Neuronal stem cell (in vitro differentiated cells): ENCODE results near the gene EIF4H.

Experiments
- DNase-seq: peaks from one replicate; pipeline ENCODE4 v3.0.0-alpha.2; 2013; ENCODE audit warnings: low spot score
- H2AFZ ChIP-seq: one replicate; pipeline ENCODE4 v1.6.1; 2013; ENCODE audit warnings: mild to moderate bottlenecking, low read length, inconsistent platforms
- H2AK5ac ChIP-seq: 2 replicates; pipeline ENCODE4 v1.6.1; 2013; ENCODE audit warnings: low read depth, mild to moderate bottlenecking, inconsistent platforms, low read length, moderate library complexity, mixed read lengths
- H2BK120ac ChIP-seq: 2 replicates; pipeline ENCODE4 v1.6.1; 2013; ENCODE audit warnings: low read depth, mild to moderate bottlenecking, inconsistent platforms, low read length, moderate library complexity, mixed read lengths
- H2BK12ac ChIP-seq: one replicate; pipeline ENCODE4 v1.6.1; 2013; ENCODE audit warnings: low read length, inconsistent platforms
- H2BK15ac ChIP-seq: 2 replicates; pipeline ENCODE4 v1.6.1; 2013; ENCODE audit warnings: mild to moderate bottlenecking, low read length, inconsistent platforms, mixed read lengths
- H2BK5ac ChIP-seq: one replicate; pipeline ENCODE4 v1.6.1; 2013; ENCODE audit warnings: inconsistent platforms, mild to moderate bottlenecking, low read length, moderate library complexity
- H3K14ac ChIP-seq: one replicate; pipeline ENCODE4 v1.6.1; 2013; ENCODE audit warnings: low read length, inconsistent platforms
- H3K18ac ChIP-seq: 2 replicates; pipeline ENCODE4 v1.6.1; 2013; ENCODE audit warnings: low read length, inconsistent platforms
- H3K23ac ChIP-seq: 2 replicates; pipeline ENCODE4 v1.6.1; 2013; ENCODE audit warnings: low read depth, mild to moderate bottlenecking, mixed read lengths, low read length, inconsistent platforms; ENCODE audit not compliant: poor library complexity
- H3K27ac ChIP-seq: replicated peaks from 3 replicates; pipeline ENCODE4 v1.5.1; 2013; ENCODE audit warnings: low read length, inconsistent platforms
- H3K27me3 ChIP-seq, 3 experiments: 2 replicates each; pipeline ENCODE4 v1.6.1; 2013; ENCODE audit warnings: low read length in 3 of 3, mild to moderate bottlenecking in 2 of 3, inconsistent platforms in 1 of 3, low read depth in 1 of 3, mixed read lengths in 1 of 3, moderate library complexity in 1 of 3; ENCODE audit not compliant: control insufficient read depth in 3 of 3, insufficient read depth in 3 of 3
- H3K36me3 ChIP-seq, 2 donors: replicated peaks in 1 of 2; 2 replicates each; pipeline ENCODE4 v1.6.1; 2013; ENCODE audit warnings: low read length in 2 of 2; ENCODE audit not compliant: control insufficient read depth in 2 of 2, insufficient read depth in 2 of 2
- H3K4ac ChIP-seq: 2 replicates; pipeline ENCODE4 v1.6.1; 2013; ENCODE audit warnings: inconsistent platforms, mild to moderate bottlenecking, low read length, moderate library complexity
- H3K4me1 ChIP-seq, 2 donors: 1 replicate in 1 of 2; 2 replicates in 1 of 2; pipeline ENCODE4 v1.6.1; 2013; ENCODE audit warnings: low read length in 2 of 2, low read depth in 1 of 2; ENCODE audit not compliant: control insufficient read depth in 2 of 2, insufficient read depth in 1 of 2
- H3K4me2 ChIP-seq: one replicate; pipeline ENCODE4 v1.6.1; 2013; ENCODE audit warnings: mild to moderate bottlenecking, low read length, inconsistent platforms; ENCODE audit not compliant: insufficient read depth, poor library complexity, severe bottlenecking
- H3K4me3 ChIP-seq, 2 donors: 2 replicates each; pipeline ENCODE4 v1.5.1; 2013; ENCODE audit warnings: low read length in 2 of 2, mild to moderate bottlenecking in 2 of 2, inconsistent platforms in 1 of 2, moderate library complexity in 1 of 2
- H3K79me1 ChIP-seq: one replicate; pipeline ENCODE4 v1.6.1; 2013; ENCODE audit warnings: low read depth, mild to moderate bottlenecking, inconsistent platforms, low read length, moderate library complexity
- H3K9ac ChIP-seq: one replicate; pipeline ENCODE4 v1.6.1; 2013; ENCODE audit warnings: mild to moderate bottlenecking, low read depth, low read length, inconsistent platforms; ENCODE audit not compliant: poor library complexity
- H3K9me3 ChIP-seq, 2 donors: replicated peaks in 1 of 2; 2 replicates each; pipeline versions ENCODE3 to v1.6.1; 2013; ENCODE audit warnings: low read length in 2 of 2, mild to moderate bottlenecking in 2 of 2, inconsistent platforms in 1 of 2, low read depth in 1 of 2, mixed read lengths in 1 of 2, moderate library complexity in 1 of 2; ENCODE audit not compliant: control insufficient read depth in 2 of 2, insufficient read depth in 1 of 2
- H4K8ac ChIP-seq: one replicate; pipeline ENCODE4 v1.6.1; 2013; ENCODE audit warnings: low read depth, mild to moderate bottlenecking, inconsistent platforms, low read length, moderate library complexity
- H4K91ac ChIP-seq: one replicate; pipeline ENCODE4 v1.6.1; 2013; ENCODE audit warnings: low read length, low read depth, mild to moderate bottlenecking, inconsistent platforms; ENCODE audit not compliant: poor library complexity
- WGBS, 2 donors: extraction: QIAGEN DNeasy Blood & Tissue Kit; methylation state at CpG; one replicate each; pipeline ENCODE4 v1.1.7; 2013; ENCODE audit warnings: missing lambda C conversion rate in 2 of 2, mixed read lengths in 1 of 2; ENCODE audit not compliant: insufficient read length in 2 of 2, insufficient replicate concordance in 1 of 2; ENCODE audit errors: extremely low coverage in 2 of 2; 5-methylcytosine and 5-hydroxymethylcytosine counted together

The EIF4H gene

GRCh38 chr7:74179935-74180604, 5.9 kb downstream of the EIF4H start:
- peaks cover 5 to 96% of the 10 kb centered on the region in 2 donors for H3K36me3 ChIP-seq
- H3K4me3 ChIP-seq = no peak overlapping the region
- H3K4me1 ChIP-seq = peaks cover 3 to 16% of the 10 kb centered on the region in 2 donors
- H3K14ac ChIP-seq = no peak overlapping the region
- no peak overlapping the region for H2BK5ac ChIP-seq
- no peak overlapping the region for H3K4ac ChIP-seq
- H4K8ac ChIP-seq = no peak overlapping the region
- H2BK120ac ChIP-seq = no peak overlapping the region
- no peaks in the 10 kb centered on the region for H3K9me3 ChIP-seq
- no peak overlapping the region for H3K4me2 ChIP-seq
- no peak overlapping the region for H2BK12ac ChIP-seq
- no peak overlapping the region for H3K9ac ChIP-seq
- no peak overlapping the region for H2AK5ac ChIP-seq
- H3K79me1 ChIP-seq = peaks cover 6% of the 10 kb centered on the region
- H3K23ac ChIP-seq = no peak overlapping the region
- H2AFZ ChIP-seq = no peak overlapping the region
- no CpG with 5 or more reads among the region's 3 CpGs for WGBS, 2 donors
- H4K91ac ChIP-seq = no peak overlapping the region
- no peak overlapping the region for H3K27ac ChIP-seq
- no peak for DNase-seq
- no peaks in the 10 kb centered on the region for H3K27me3 ChIP-seq
- H3K18ac ChIP-seq = no peak overlapping the region
- no peak overlapping the region for H2BK15ac ChIP-seq

- H2BK15ac ChIP-seq = no peak overlapping the region
Measured at GRCh38 chr7:74180866-74181265, 6.7 kb downstream of the EIF4H start.

GRCh38 chr7:74181821-74182220, 7.7 kb downstream of the EIF4H start:
- H3K4me1 ChIP-seq = peaks cover 2 to 3% of the 10 kb centered on the region in 2 donors
- H2BK12ac ChIP-seq = no peak overlapping the region
- H3K23ac ChIP-seq = no peak overlapping the region
- H3K36me3 ChIP-seq = peaks cover 3 to 100% of the 10 kb centered on the region in 2 donors
- no peaks in the 10 kb centered on the region for H3K9me3 ChIP-seq
- peaks cover 6% of the 10 kb centered on the region for H3K79me1 ChIP-seq
- H3K4me3 ChIP-seq = no peak overlapping the region
- no peak overlapping the region for H3K9ac ChIP-seq
- no peak overlapping the region for H2BK5ac ChIP-seq
- H3K27me3 ChIP-seq = no peaks in the 10 kb centered on the region
- no peak overlapping the region for H4K91ac ChIP-seq
- no peak overlapping the region for H4K8ac ChIP-seq
- no peak overlapping the region for H3K18ac ChIP-seq
- WGBS, 2 donors = no CpG with 5 or more reads among the region's 5 CpGs
- H2AFZ ChIP-seq = no peak overlapping the region
- no peak overlapping the region for H3K14ac ChIP-seq
- DNase-seq = no peak
- H2BK120ac ChIP-seq = no peak overlapping the region
- no peak overlapping the region for H3K4ac ChIP-seq
- H3K27ac ChIP-seq = no peak overlapping the region
- no peak overlapping the region for H2AK5ac ChIP-seq
- no peak overlapping the region for H3K4me2 ChIP-seq
- no peak overlapping the region for H2BK15ac ChIP-seq

More at GRCh38 chr7:74180866-74181265, 6.7 kb downstream of the EIF4H start:
- Histone ChIP-seq H3K4me2 (no peak overlapping the region), H3K27ac (no peak overlapping the region), H2AFZ (no peak overlapping the region), H3K18ac (no peak overlapping the region), H2BK5ac (no peak overlapping the region), H3K79me1 (peaks cover 6% of the 10 kb centered on the region), H4K91ac (no peak overlapping the region), H2BK12ac (no peak overlapping the region), H3K9ac (no peak overlapping the region), H3K4me3 (no peak overlapping the region), H2AK5ac (no peak overlapping the region), H3K23ac (no peak overlapping the region), H3K14ac (no peak overlapping the region), H3K36me3 (peaks cover 5 to 100% of the 10 kb centered on the region in 2 donors), H3K4me1 (peaks cover 3 to 10% of the 10 kb centered on the region in 2 donors), H3K9me3 (no peaks in the 10 kb centered on the region), H4K8ac (no peak overlapping the region), H2BK120ac (no peak overlapping the region), H3K27me3 (no peaks in the 10 kb centered on the region), H3K4ac (no peak overlapping the region)
- WGBS, 2 donors = no CpG with 5 or more reads among the region's 1 CpG
- DNase-seq = no peak

- no peak overlapping the region for H2BK120ac ChIP-seq
- H2AK5ac ChIP-seq = no peak overlapping the region
- H3K9ac ChIP-seq = no peak overlapping the region
- no peaks in the 10 kb centered on the region for H3K9me3 ChIP-seq
- no peak overlapping the region for H3K27ac ChIP-seq
- no peak overlapping the region for H4K91ac ChIP-seq
- no peaks in the 10 kb centered on the region for H3K27me3 ChIP-seq
- H3K4ac ChIP-seq = no peak overlapping the region
- peaks cover 6 to 100% of the 10 kb centered on the region in 2 donors for H3K36me3 ChIP-seq
- H2BK12ac ChIP-seq = no peak overlapping the region
- peaks cover 0 to 2% of the 10 kb centered on the region in 2 donors for H3K4me1 ChIP-seq
- H3K79me1 ChIP-seq = peaks cover 6% of the 10 kb centered on the region
- H3K23ac ChIP-seq = no peak overlapping the region
- no peak overlapping the region for H3K18ac ChIP-seq
- H4K8ac ChIP-seq = no peak overlapping the region
- H2BK15ac ChIP-seq = no peak overlapping the region
- no peak overlapping the region for H3K4me2 ChIP-seq
- no CpG with 5 or more reads among the region's 6 CpGs for WGBS, 2 donors
- H2BK5ac ChIP-seq = no peak overlapping the region
- no peak overlapping the region for H3K4me3 ChIP-seq
- no peak overlapping the region for H3K14ac ChIP-seq
- no peak overlapping the region for H2AFZ ChIP-seq
- DNase-seq = no peak
Measured at GRCh38 chr7:74182453-74183090, 8.4 kb downstream of the EIF4H start.
